Effector CD8-positive, alpha-beta T cell (primary cell): Measurements from ENCODE around the gene SRPK3.
"Not testable (repeated sequence)": the region's sequence is repeated elsewhere in the genome, so short reads cannot be mapped to it uniquely, and the experiment has no call there.

Source experiments
- DNase-seq: peaks from one replicate; lab custom pipeline; 2025; lab: John Stamatoyannopoulos, UW

The SRPK3 gene

DNA sequence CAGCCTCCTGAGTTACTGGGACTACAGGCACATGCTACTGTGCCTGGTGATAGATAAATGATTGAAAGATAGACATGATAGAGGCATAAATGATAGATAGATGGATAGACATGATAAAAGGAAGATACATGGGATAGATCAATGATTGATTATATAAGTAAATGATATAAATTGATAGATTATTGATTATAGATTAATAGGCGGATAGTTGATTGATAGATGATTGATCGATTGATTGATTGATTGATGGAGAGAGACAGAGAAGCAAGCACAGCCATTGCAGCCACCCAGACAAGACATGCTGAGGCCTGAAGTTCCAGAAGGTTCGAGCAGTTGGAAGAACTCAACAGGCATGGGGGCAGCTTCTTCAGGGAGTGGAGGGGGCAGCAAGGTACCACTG is 34.5 kb upstream of the SRPK3 start:
- DNase-seq = no peak

DNA sequence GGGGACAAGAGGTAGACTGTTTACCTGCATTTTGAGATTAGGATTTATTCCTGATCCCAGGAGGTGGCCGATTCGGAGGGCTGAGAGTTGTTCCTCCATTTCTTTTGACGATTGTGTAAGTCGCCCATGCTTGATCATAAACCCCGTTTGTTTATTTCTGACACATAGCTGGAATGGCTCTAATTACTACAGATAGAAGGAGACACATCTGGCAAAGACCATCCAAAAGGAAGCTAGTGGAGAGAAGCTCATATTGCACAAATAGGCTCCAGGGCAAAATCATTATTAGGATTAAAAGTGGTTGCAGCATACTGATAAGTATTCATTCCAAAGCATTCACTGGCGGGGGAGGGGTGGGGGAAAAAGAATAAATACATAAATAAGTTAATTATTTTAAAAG is 33.9 kb upstream of the SRPK3 start:
- DNase-seq = not testable (repeated sequence)

DNA sequence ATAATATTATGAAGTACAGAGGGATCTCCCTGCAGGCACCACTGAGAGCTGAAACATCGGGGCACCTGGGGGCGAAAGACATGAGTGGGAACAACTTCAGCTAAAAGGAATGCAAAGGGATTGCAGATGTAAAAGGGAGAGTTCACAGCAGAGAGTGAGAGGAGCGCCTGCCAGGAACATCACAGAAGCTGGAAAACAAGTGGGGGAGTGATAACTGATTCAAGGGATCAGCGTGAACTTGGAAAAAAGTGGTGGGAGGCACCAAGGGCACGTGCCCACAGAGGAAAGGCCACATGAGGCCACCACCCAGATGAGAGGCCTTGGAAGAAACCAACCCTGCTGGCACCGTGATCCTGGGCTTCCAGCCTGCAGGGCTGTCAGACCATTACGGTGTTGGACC is 31.8 kb upstream of the SRPK3 start:
- not testable (repeated sequence) for DNase-seq

DNA sequence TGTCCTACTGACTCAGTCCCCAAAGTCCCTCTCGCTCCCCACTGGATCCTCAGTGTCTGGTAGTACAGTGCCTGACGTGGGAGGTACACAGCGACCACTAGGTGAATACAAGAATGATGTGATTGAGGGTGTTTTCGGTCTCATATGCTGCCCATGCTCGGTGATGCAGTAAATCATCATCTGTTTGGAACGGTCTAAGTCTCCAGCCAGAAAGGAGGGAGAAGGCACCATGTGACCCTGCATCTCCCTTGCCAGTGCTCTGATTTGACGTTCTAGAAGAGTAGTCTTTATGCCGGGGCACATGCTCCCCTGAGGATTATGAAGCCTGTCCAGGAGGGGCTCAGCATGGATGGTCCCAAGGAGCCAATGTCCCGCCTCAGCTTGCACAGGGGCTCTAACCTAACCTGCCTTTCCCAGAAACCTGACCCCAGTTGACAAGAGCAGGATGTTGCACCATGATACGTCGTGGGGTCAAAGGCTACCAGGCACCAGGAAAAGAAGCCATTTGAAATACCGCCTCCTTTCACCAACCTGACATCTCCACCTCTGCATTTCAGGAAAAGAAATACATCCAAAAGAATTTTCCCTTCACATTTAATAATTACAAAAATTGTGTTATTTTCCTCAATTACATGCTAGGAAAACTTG is 30.6 kb upstream of the SRPK3 start:
- no peak for DNase-seq

DNA sequence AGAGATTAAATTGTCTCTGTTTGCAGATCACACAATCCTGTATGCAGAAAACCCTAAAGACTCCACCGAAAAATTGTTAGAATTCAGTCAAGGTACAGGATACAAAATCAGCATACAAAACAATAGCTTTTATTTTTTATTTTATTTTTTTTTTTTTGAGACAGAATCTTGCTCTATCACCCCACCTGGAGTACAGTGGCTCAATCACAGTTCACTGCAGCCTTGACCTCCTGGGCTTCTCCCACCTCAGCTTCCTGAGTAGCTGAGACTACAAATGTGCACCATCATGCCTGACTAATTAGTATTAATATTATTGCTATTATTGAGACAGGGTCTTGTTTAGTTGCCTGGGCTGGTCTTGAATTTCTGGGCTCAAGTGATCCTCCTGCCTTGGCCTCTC is 25.7 kb upstream of the SRPK3 start:
- DNase-seq = no peak

DNA sequence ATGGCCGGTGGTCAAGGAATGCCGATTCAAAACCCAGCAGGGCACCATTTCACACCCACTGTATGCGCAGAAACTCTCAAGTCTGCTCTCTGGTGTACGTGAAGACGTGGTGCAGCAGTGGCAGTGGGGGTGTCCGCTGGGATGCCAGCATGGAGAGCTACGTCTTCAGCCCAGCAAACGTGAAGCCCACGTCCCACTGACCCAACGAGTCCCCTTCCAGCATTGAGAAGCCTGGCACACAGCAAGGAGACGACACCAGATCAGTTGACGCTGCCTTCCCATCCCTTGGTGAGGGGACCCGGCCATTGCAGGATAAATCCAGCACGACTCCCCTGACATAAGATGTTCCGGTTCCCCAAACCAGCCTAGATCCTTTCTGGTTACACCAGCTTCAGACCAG is 19.0 kb upstream of the SRPK3 start:
- DNase-seq = no peak

DNA sequence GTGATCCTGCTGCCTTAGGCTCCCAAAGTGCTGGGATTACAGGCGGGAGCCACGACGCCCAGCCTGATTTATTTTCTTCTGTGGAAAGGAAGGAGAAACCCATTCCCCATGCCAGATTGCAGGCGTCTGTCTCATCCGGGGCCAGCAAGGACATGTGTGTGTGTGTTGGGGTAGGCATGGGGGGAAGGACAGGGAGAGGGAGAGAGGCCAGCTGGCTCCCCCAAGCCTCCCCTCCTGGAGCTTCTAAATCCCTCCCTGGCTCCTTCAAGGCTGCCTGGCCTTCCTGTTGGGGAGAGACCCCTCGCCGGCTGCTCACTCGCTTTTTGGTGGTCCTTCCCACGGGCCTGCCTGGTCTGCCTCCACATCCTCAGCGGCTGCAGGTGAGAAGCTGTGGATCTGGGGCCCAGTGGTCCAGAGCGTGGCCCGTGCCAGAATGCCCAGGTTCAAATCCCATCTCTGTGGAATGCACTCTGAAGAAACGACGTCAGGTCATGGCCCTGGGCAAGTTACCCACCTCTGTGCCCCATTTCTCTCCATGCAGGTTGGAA is 18.1 kb upstream of the SRPK3 start:
- DNase-seq = no peak

DNA sequence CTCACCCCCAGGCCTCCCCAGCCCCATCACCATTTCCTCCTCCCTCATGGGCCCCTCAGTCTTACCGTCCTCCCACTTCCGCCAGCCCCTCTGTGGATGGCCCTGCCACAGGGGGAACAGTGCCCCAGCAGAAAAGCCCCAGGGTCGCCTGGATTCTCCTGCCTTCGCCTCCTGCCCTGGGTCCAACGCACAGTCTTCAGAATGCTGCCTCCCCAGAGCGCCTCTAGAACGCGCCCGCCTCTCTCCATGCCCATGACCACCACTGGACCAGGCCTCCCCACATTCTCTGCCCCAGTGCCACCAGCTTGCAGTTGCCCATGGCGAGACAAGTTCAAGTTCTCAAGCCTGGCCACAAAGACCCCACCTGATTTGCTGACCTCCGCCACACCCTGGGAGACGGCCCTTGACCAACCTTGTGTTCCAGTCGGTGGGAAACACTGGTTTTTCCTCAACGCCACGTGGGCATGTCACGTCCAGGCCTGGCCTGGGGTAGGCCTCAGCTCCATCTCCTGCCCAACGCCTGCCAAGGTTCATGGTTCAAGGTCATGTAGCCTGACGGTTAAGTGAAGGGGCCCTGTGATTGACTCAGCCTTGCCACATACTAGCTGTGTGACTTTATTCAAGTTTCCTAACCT is 17.4 kb upstream of the SRPK3 start:
- DNase-seq = no peak

DNA sequence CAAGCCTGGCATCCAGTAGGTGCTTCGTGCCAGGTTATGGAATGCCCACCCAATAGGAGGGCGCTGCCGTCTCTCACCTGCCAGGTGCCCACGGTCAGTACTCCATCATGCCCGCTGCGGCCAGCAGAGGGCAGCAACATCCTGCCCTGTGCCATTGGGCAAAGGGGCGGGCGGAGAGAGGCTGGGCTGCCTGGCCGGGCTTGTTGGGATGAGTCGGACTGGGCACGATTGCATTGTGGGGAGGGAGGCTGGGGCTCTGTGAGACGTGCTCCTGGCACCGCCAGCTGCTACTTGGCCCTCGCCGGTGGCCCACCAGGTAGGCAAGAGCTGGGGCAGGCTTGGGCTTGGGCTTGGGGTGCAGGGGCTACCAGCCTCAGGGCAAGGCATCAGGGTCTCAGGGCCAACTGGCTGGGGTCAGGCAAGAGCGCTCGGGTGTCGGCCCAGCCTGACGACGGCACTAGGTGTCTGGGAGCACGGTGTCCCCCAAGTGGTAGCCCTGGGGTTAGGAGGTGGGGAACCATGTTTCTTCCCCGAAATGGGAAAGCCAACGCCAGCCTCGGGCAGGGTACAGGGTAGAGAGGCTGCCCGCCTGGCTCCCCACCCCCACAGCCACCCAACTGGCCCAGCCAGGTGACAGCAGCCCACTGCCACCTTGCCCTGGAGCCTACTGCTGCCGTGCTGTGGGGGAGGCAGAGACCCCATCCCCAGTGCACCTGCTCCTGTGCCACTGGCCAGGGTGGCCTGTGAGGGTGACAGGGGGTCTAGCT is 16.7 kb upstream of the SRPK3 start, which contains the start of gene PLXNB3:
TSS of gene PLXNB3 (plus strand) at position 261 of the 767 bp plus-strand sequence. CDS start 1,287 bp downstream, outside the sequence.
- peak; percentile 68 for DNase-seq

DNA sequence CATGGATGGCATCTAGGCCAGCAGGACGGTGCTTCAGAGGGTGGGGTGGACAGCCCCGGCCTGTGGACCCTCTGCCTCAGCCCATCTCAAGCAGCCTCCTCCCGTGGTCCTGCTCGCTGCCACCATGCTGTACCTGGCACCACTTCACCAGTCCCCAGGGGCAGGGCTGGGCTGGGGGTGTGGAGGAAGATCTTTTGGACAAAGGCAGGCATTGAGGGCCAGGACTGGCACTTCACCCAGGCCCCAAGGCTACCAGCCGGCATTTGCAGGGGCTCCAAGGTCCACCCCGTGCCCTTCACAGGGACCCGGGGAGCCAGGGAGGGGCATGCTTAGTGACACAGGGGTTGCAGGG is 16.1 kb upstream of the SRPK3 start:
- DNase-seq = no peak

DNA sequence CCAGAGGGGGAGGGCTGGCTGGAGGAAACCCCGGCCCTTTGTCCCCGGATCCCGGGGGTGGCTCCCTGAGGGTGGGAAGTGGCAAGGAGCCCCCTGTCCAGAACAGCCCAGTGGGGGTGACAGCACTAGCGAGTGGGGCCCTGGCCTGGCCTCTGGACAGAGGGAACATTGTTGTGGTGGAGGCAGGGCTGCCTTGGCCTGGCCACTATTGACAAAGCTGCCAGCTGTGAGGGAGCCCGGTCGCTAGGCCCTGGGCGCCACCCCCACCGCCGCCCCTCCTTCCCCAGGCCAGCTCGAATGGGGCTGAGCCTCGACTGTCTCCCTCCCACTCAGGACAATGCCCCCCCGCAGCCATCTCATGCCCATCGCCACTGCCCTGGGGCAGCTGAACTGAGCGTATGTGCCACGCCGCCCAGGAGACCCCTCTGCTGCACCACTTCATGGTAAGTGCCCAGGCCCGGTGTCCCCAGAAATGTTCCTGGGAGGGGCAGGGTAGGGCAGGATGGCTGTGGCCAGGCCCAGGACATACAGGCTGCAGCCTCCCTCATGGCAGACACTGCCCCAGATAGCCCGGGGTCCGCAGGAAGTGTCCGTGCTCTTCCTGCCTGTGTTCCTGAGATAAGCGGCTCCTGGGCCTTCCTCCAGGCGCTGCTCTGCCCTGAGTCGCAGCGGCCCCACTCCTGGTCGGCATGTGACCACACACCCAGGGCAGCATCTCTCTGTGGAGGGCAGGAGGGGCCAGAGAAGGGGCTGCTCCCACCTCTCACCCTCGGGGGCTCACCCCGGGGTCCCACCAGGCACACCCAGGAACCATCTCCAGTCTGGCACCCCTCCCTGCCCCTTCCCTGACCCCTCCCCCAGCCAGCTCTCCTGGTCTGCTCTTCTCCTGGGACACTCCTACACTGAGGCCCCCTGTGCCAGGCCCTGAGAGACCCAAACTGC is 15.4 kb upstream of the SRPK3 start:
- no peak for DNase-seq

DNA sequence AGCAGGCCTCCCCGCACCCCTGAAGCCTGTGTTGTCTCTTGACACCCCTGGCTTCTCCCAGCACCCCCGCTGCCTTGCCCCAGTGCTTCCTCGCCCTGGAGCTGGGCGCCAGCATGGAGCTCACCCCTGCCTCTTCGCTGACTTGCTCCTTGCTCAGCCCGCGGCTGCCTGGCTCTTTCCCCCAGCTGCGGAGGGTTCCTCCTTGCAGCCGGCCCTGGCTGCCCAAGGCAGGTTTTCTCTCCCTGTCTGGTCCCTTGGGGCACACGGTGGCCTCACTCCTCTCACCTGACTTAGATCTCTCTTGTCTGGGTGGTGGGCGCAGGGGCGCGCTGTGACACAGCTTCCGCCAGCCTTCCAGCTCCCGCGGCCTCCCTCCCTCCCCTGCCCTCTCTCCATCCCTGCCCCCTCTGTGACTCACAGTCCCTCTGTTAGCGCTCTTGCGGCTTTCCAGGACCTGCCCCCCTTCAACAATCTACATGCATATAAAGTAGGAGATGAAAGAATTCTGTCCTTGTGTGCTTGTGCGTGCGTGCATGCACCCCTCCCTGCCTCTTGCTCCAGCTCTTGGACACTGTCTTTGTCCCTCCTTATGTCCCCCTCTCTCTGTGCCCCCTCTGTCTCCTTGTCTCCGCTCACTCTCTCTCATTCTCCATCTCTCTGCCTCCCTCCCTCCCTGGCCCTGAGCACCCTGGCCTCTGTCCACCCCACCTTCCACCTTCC is 14.6 kb upstream of the SRPK3 start:
- no peak for DNase-seq

DNA sequence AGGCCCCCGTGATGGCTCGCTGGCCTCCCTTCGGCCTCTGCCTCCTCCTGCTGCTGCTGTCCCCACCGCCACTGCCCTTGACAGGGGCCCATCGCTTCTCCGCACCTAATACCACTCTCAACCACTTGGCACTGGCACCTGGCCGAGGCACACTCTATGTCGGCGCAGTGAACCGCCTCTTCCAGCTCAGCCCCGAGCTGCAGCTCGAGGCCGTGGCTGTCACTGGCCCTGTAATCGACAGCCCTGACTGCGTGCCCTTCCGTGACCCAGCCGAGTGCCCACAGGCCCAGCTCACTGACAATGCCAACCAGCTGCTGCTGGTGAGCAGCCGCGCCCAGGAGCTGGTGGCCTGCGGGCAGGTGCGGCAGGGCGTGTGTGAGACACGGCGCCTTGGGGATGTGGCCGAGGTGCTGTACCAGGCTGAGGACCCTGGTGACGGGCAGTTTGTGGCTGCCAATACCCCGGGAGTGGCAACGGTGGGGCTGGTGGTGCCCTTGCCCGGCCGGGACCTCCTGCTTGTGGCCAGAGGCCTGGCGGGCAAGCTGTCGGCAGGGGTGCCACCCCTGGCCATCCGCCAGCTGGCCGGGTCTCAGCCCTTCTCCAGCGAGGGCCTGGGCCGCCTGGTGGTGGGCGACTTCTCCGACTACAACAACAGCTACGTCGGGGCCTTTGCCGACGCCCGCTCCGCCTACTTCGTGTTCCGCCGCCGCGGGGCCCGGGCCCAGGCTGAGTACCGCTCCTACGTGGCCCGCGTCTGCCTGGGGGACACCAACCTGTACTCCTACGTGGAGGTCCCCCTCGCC is 13.8 kb upstream of the SRPK3 start:
- DNase-seq = no peak

DNA sequence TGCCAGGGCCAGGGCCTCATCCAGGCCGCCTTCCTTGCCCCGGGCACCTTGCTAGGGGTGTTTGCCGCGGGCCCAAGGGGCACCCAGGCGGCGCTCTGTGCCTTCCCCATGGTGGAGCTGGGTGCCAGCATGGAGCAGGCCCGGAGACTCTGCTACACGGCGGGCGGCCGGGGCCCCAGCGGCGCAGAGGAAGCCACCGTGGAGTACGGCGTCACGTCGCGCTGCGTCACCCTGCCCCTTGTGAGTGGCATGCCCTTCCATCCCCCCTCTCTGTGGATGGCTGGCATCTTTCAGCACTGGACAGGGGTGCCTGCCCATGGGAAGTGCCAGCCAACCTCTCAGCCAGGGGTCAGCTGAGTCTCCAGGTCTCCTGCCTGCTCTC is 13.2 kb upstream of the SRPK3 start:
- DNase-seq = no peak

DNA sequence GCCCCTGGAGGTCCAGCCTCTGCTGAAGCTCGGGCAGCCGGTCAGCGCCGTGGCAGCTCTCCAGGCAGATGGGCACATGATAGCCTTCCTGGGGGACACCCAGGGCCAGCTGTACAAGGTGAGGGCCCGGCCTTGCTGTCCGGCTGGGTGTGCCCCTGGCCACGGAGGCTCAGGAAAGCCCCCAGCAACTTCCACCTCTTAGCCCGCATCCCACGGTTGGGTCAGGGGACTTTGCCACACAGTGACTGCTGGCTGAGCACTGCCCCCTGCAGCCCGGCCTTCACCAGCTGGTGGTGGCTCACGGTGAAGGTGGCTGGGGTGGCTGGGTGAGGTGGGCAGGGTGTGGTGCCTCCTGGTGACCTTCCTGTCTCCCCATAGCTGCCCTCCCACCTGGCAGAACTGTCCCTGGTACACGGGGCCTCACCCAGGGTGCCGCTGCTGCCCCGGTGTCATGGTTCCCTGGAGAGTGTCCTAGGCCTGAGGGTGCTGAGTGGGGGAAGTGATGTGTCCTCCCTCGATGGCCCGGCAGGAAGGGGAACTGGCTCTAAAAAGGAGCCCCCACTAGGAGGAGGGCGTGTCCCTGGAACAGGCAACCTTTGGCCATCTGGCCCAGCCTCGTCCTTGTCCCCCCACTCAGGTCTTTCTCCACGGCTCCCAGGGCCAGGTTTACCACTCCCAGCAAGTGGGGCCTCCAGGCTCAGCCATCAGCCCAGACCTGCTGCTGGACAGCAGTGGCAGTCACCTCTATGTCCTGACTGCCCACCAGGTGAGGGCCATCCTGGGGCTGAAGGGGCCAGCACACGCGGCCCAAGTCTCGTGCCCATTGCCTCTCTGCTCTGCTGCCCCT is 12.3 kb upstream of the SRPK3 start:
- no peak for DNase-seq

DNA sequence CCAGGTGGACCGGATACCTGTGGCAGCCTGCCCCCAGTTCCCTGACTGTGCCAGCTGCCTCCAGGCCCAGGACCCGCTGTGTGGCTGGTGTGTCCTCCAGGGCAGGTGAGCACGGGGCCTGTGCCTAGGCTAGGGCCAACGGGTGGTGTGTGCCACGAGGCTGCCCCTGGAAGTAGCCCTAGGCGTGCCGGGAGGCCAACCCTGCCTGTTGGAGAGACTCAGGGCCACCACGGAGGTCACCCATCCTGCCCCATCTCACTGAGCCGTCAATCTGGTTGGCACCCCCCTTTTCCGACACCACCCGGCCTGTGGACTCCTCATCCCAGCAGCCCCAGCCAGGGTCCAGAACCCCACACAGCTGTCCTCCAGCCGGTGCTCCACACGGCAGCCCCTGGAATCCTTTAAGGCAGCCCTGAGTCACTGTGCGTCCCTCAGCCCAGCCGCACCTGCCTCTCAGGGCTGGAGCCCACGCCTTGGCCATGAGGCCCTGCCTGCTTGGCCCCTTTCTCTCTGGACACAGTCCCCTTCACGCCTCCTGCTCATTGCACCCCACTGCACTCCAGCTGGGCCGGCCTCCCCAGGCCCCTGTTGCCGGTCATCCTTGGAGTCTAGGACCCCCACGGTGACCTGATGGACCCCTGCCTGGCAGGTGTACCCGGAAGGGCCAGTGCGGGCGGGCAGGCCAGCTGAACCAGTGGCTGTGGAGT is 11.5 kb upstream of the SRPK3 start:
- no peak for DNase-seq

DNA sequence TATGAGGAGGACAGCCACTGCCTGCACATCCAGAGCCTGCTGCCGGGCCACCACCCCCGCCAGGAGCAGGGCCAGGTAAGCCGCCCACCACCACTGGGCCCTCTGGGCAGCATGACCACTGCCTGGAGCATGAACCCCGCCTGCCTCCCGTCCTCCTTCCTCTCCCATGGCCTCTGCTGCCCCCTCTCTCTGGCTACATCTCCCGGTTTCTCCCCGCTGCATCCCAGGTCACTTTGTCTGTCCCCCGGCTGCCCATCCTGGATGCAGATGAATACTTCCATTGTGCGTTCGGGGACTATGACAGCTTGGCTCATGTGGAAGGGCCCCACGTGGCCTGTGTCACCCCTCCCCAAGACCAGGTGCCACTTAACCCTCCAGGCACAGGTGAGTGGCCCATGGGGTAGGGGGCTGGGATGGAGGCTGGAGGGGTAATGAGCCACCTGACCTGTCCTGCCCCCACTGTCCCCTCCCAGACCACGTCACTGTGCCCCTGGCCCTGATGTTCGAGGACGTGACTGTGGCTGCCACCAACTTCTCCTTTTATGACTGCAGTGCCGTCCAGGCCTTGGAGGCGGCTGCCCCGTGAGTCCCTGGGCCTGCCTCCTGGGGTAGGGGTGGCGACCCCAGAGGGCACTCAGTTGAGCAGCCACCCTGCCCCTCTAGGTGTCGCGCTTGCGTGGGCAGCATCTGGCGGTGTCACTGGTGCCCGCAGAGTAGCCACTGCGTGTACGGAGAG is 10.8 kb upstream of the SRPK3 start:
- no peak for DNase-seq
